Thymus (tissue), 11 donors: Measurements from ENCODE around the gene ADCY3. TPM values are rescaled to one million over a fixed set of nuclear protein-coding genes. Genes with fewer than 3 reads are reported as not detected.

Experiments used
- DNase-seq, 9 donors: peaks; one replicate each; pipeline ENCODE4 v3.0.0-alpha.2; 2013; ENCODE audit warnings: low spot score in 9 of 9, low read depth in 6 of 9, missing footprints in 1 of 9
- H3K27ac ChIP-seq, 2 donors: one replicate each; pipeline ENCODE4 v1.5.1; 2013; ENCODE audit warnings: control low read depth in 1 of 2, low read depth in 1 of 2, low read length in 1 of 2, mild to moderate bottlenecking in 1 of 2, moderate library complexity in 1 of 2
- H3K27me3 ChIP-seq, 2 donors: one replicate each; pipeline ENCODE4 v1.5.1; 2013; ENCODE audit warnings: low read length in 1 of 2; ENCODE audit not compliant: control insufficient read depth in 2 of 2, insufficient read depth in 1 of 2
- H3K36me3 ChIP-seq, 2 donors: one replicate each; pipeline ENCODE4 v1.5.1; 2013; ENCODE audit warnings: low read length in 1 of 2, mild to moderate bottlenecking in 1 of 2, moderate library complexity in 1 of 2; ENCODE audit not compliant: control insufficient read depth in 2 of 2, insufficient read depth in 2 of 2
- H3K4me1 ChIP-seq, 2 donors: one replicate each; pipeline ENCODE4 v1.5.1; 2013; ENCODE audit warnings: low read length in 2 of 2; ENCODE audit not compliant: control insufficient read depth in 2 of 2, insufficient read depth in 2 of 2
- H3K4me3 ChIP-seq, 2 donors: one replicate each; pipeline ENCODE4 v1.5.1; 2013; ENCODE audit warnings: low read length in 2 of 2, control low read depth in 1 of 2, mild to moderate bottlenecking in 1 of 2
- H3K9me3 ChIP-seq, 2 donors: one replicate each; pipeline ENCODE4 v1.5.1; 2013; ENCODE audit warnings: low read length in 1 of 2, mild to moderate bottlenecking in 1 of 2; ENCODE audit not compliant: control insufficient read depth in 2 of 2, insufficient read depth in 1 of 2
- WGBS: extraction: QIAGEN DNeasy Blood & Tissue Kit; methylation state at CpG from one replicate; pipeline ENCODE4 v1.1.7; 2013; 5-methylcytosine and 5-hydroxymethylcytosine counted together
- polyA plus RNA-seq: library from polyadenylated mRNA; stranded (reverse); fragments of 200-250 nt; gene quantifications from one replicate; pipeline ENCODE4 v1.2.3, GENCODE V29; 2013
- total RNA-seq: library from RNA; stranded (reverse); fragments of 120-200 nt; gene quantifications from one replicate; pipeline ENCODE4 v1.2.4, GENCODE V29; 2013
- donor health status: healthy.

The ADCY3 gene
- total and polyA plus RNA-seq, 2 donors, result 17.1 to 37.1 TPM

DNA sequence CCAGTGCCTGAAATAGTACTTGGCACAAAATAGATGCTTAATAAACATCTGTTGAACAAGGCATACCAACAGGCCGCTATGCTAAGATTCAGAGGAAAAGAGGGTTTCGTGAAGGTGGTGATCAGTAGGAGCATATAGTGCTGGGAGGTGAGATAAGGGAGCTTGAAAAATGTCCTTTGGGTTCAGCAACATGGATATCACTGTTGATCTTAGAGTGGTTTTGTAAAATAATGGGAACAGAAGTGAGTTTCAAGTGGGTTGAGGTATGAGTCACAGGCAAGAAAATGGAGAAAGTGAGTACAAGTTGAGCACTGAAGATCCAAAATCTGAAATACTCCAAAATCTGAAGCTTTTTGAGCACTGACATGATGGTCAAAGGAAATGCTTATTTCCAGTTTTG lies 122.4 kb downstream of the ADCY3 start:
- no peak overlapping the region for H3K4me3 ChIP-seq
- no peak overlapping the region for H3K27ac ChIP-seq
- H3K27me3 ChIP-seq, result no peaks in the 10 kb centered on the region
- H3K36me3 ChIP-seq, result peaks cover 22 to 43% of the 10 kb centered on the region in 2 donors
- 98% methylated on average over 2 of the region's 2 CpGs for WGBS
- DNase-seq, result no peak
- peaks cover 0 to 10% of the 10 kb centered on the region in 2 donors for H3K9me3 ChIP-seq
- peaks cover 6 to 8% of the 10 kb centered on the region in 2 donors for H3K4me1 ChIP-seq

GRCh38 chr2:24793761-24794435 lies 126.1 kb downstream of the ADCY3 start:
- H3K36me3 ChIP-seq, result peaks cover 9 to 35% of the 10 kb centered on the region in 2 donors
- H3K27me3 ChIP-seq, result no peaks in the 10 kb centered on the region
- peak overlapping the region; percentile 76 to 91 for H3K4me3 ChIP-seq
- peak overlapping the region in 1 of 2 donors; percentile 97 for H3K27ac ChIP-seq
- WGBS, result 10% methylated on average over 14 of the region's 14 CpGs
- H3K9me3 ChIP-seq, result peaks cover 0 to 2% of the 10 kb centered on the region in 2 donors
- peaks cover 9 to 19% of the 10 kb centered on the region in 2 donors for H3K4me1 ChIP-seq
- DNase-seq, result peak in 4 of 9 donors; percentile 2 to 26 (median 11)

GRCh38 chr2:24792874-24793760 lies 126.9 kb downstream of the ADCY3 start, which contains the start of the genes CENPO and PTRHD1:
TSS of gene CENPO (plus strand) at chr2:24793425. CDS start at chr2:24793920, 495 bp downstream.
TSS of gene PTRHD1 (minus strand) at chr2:24793391. CDS start at chr2:24793377, 14 bp downstream.
- WGBS, result under 1% methylated on average over 74 of the region's 74 CpGs
- peak within 1 kb of the TSS; percentile 76 to 91 for H3K4me3 ChIP-seq
- peak; percentile 86 to 98 (median 95) for DNase-seq

DNA sequence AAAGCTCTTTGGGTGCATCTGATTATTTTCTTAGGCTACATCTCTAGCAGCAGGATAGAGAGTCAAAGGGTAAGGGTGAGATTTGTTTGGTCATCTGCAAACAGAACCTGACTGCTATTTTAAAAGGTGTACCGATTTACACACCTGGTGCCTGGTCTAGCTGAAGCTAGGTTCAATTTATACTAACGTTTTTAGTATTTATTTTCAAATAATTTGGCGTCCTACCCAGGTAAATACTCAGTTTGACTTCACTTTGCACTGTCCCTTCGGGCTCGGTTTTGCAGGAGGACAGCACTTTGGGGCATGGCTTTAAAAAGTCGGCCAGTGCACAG lies 127.5 kb downstream of the ADCY3 start:
- H3K4me1 ChIP-seq, result peaks cover 9 to 19% of the 10 kb centered on the region in 2 donors

More at GRCh38 chr2:24792874-24793760, 126.9 kb downstream of the ADCY3 start, which contains the start of the genes CENPO and PTRHD1:
- Histone ChIP-seq H3K9me3 (peaks cover 0 to 2% of the 10 kb centered on the region in 2 donors), H3K27ac (peak within 1 kb of the TSS; percentile 97 to 99), H3K36me3 (peaks cover 9 to 32% of the 10 kb centered on the region in 2 donors), H3K27me3 (no peaks in the 10 kb centered on the region), H3K4me1 (peaks cover 9 to 19% of the 10 kb centered on the region in 2 donors)

DNA sequence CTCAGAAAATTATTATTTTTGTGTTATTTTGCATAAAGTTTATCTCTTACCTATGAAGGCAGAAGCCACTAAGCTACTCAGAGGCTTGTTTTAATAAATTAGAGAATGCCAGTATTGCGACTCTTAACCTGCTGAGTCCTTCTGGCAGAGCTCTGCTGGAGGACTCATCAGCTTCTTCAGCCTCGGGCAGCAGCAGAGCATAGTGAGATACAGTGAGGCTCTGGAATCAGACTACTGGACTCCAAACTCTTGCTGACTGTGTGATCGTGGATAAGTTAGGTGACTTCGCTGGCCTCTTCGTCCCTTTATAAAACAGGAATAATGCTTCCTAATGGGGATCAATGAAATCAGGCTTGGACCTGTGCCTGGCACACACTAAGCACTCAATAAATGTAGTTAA lies 128.6 kb downstream of the ADCY3 start:
- Histone ChIP-seq H3K36me3 (peaks cover 5 to 16% of the 10 kb centered on the region in 2 donors), H3K27me3 (no peaks in the 10 kb centered on the region), H3K4me3 (no peak overlapping the region), H3K27ac (peak overlapping the region in 1 of 2 donors; percentile 5), H3K9me3 (peaks cover 0 to 2% of the 10 kb centered on the region in 2 donors), H3K4me1 (peaks cover 9 to 19% of the 10 kb centered on the region in 2 donors)
- WGBS, result 96% methylated on average over 5 of the region's 5 CpGs
- DNase-seq, result no peak

More for the DNA sequence above, 127.5 kb downstream of the ADCY3 start:
- peaks cover 9 to 26% of the 10 kb centered on the region in 2 donors for H3K36me3 ChIP-seq
- peak overlapping the region; percentile 97 to 99 for H3K27ac ChIP-seq
- peaks cover 0 to 2% of the 10 kb centered on the region in 2 donors for H3K9me3 ChIP-seq
- peak in 1 of 9 donors; percentile 8 for DNase-seq
- H3K4me3 ChIP-seq, result peak overlapping the region; percentile 76 to 91
- no peaks in the 10 kb centered on the region for H3K27me3 ChIP-seq
- WGBS, result 7% methylated on average over 6 of the region's 6 CpGs

- H3K4me3 ChIP-seq, result no peak overlapping the region
- peaks cover 5 to 15% of the 10 kb centered on the region in 2 donors for H3K4me1 ChIP-seq
- peaks cover 0 to 2% of the 10 kb centered on the region in 2 donors for H3K9me3 ChIP-seq
- 83% methylated on average over 3 of the region's 3 CpGs for WGBS
- H3K27ac ChIP-seq, result no peak overlapping the region
- no peaks in the 10 kb centered on the region for H3K27me3 ChIP-seq
- H3K36me3 ChIP-seq, result peaks cover 0 to 3% of the 10 kb centered on the region in 2 donors
- DNase-seq, result no peak
Measured at GRCh38 chr2:24788816-24789215, 131.2 kb downstream of the ADCY3 start.

- Histone ChIP-seq H3K27me3 (no peaks in the 10 kb centered on the region), H3K36me3 (peaks cover 0 to 3% of the 10 kb centered on the region in 2 donors), H3K4me3 (no peak overlapping the region), H3K27ac (no peak overlapping the region), H3K4me1 (peaks cover 2 to 9% of the 10 kb centered on the region in 2 donors), H3K9me3 (no peaks in the 10 kb centered on the region)
- 97% methylated on average over 2 of the region's 2 CpGs for WGBS
- no peak for DNase-seq
Measured at GRCh38 chr2:24787532-24787931, 132.5 kb downstream of the ADCY3 start.

DNA sequence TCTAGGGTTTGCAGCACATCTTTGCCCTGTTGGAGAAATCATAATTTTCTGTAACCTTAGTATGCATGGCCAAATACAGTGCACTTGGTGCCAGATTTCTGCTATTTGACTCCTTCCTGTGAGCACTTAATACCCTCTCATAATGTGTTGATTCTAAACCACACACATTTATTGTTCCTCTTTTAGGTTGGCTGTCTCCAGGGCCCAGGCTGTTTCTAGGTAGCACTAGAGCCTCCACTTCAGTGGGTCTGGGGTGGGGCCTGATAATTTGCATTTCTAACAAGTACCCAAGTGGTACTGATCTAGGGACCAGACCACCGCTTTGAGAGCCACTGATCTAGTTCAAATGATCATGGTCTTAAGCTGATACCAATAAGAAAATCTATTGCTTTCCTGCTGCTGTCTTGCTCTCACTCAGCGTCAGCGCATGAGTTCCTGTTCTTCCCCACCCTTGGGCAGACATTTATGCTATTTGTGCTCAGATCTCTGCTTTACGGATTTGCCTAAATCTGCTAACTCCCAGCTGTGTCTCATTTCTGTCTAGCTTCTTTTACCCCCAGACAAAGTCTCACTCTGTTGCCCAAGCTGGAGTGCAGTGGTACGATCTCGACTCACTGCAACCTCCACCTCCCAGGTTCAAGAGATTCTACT lies 134.2 kb downstream of the ADCY3 start:
- no peaks in the 10 kb centered on the region for H3K4me1 ChIP-seq
- no peak overlapping the region for H3K4me3 ChIP-seq
- DNase-seq, result peak in 1 of 9 donors; percentile 9
- H3K27me3 ChIP-seq, result no peaks in the 10 kb centered on the region
- H3K36me3 ChIP-seq, result peaks cover 0 to 3% of the 10 kb centered on the region in 2 donors
- 81% methylated on average over 6 of the region's 6 CpGs for WGBS
- H3K9me3 ChIP-seq, result no peaks in the 10 kb centered on the region
- no peak overlapping the region for H3K27ac ChIP-seq
